ENCODE data around the gene GRB7.
A peak's percentile ranks its signal among the peaks of the same experiment; 100 is the strongest.
"Not testable (repeated sequence)": the region's sequence is repeated elsewhere in the genome, so short reads cannot be mapped to it uniquely, and the experiment has no call there.

GRB7 gene

GRCh38 chr17:39697961-39698360, 39.8 kb upstream of the GRB7 start:
- POLR2A ChIA-PET = interaction anchor here (1.1 kb wide), 1 partner anchor 10 kb away, joined by 4 read pairs; no protein-coding TSS in a partner anchor
- no peak for TF ChIP-seq CTCF (IDR thresholded peaks at IDR 0.05; ENCODE audit: insufficient read depth, low read length, missing control alignments)
- H3K4me3 ChIP-seq (ENCODE audit: low read depth, low read length) = no peak overlapping the region
- CTCF ChIA-PET = interaction anchor here (1.0 to 7.9 kb wide), 3 partner anchors 9 to 76 kb away, joined by 3 to 48 read pairs (median 13); partner anchors contain the start of genes MIEN1 and PGAP3
- no peak for DNase-seq (ENCODE audit: low read depth, low spot score)

DNA sequence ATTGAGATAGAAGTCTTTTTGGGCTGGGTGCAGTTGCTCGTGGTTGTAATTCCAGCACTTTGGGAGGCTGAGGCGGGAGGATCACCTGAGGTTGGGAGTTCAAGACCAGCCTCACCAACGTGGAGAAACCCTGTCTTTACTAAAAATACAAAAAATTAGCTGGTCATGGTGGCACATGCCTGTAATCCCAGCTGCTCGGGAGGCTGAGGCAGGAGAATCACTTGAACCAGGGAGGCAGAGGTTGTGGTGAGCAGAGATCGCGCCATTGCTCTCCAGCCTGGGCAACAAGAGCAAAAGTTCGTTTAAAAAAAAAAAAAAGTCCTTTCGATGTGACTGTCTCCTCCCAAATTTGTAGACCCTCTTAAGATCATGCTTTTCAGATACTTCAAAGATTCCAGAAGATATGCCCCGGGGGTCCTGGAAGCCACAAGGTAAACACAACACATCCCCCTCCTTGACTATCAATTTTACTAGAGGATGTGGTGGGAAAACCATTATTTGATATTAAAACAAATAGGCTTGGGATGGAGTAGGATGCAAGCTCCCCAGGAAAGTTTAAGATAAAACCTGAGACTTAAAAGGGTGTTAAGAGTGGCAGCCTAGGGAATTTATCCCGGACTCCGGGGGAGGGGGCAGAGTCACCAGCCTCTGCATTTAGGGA, 38.5 kb upstream of the GRB7 start:
- DNase-seq (ENCODE audit: low read depth, low spot score) = not testable (repeated sequence)
- peak overlapping the region; percentile 78 for H3K4me3 ChIP-seq (ENCODE audit: low read depth, low read length)
- POLR2A ChIA-PET = interaction anchor here (0.6 to 2.0 kb wide), 11 partner anchors 10 to 248 kb away, joined by 3 to 27 read pairs (median 4); partner anchors contain the start of genes MED1, MIEN1, PGAP3 and TCAP
- CTCF ChIA-PET = interaction anchor here (1.1 to 7.9 kb wide), 12 partner anchors 8 to 151 kb away, joined by 3 to 48 read pairs (median 6); partner anchors contain the start of genes MIEN1, PGAP3 and PNMT

- peak within 1 kb of the TSS; percentile 78 for H3K4me3 ChIP-seq (ENCODE audit: low read depth, low read length)
- peak; percentile 31 for DNase-seq (ENCODE audit: low read depth, low spot score)
- TF ChIP-seq CTCF (IDR thresholded peaks at IDR 0.05; ENCODE audit: insufficient read depth, low read length, missing control alignments) = no peak
- CTCF ChIA-PET = interaction anchor here (1.1 to 7.9 kb wide), 15 partner anchors 8 to 152 kb away, joined by 3 to 48 read pairs (median 5); partner anchors contain the start of genes MIEN1, PGAP3 and PNMT
- POLR2A ChIA-PET = interaction anchor here (0.6 to 2.0 kb wide), 11 partner anchors 9 to 248 kb away, joined by 3 to 27 read pairs (median 4); partner anchors contain the start of genes MED1, MIEN1, PGAP3 and TCAP
Observed at GRCh38 chr17:39699818-39700147, 38.0 kb upstream of the GRB7 start, which contains the start of gene ERBB2. TSS of gene ERBB2 (plus strand) at chr17:39700064. CDS start at chr17:39700239, 175 bp downstream.

DNA sequence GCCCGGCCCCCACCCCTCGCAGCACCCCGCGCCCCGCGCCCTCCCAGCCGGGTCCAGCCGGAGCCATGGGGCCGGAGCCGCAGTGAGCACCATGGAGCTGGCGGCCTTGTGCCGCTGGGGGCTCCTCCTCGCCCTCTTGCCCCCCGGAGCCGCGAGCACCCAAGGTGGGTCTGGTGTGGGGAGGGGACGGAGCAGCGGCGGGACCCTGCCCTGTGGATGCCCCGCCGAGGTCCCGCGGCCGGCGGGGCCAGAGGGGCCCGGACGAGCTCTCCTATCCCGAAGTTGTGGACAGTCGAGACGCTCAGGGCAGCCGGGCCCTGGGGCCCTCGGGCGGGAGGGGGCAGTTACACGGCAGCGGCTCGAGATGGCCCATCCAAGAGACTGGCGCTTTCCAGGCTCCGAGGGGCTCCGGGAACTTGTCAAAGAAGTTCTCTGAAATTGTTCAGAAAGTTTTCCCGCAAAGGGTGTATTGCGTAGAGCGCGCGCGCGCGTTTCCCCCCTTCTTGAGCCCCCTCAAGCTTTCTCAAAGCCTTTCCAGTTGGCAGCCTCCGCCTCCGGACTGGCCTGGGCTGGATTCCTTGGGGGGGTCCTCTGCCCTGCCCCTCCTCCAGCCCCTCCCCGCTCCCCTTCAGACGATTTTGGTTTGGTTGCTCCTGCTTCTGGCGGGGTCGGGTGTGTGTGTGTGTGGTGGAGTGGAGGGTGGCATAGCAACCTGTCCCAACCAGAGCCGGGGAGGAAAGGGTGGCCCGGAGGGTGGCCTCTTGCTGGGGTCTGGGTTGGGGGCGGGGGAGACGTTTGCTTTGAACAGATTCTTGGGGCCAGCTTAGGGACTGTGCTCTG, 37.4 kb upstream of the GRB7 start:
- H3K4me3 ChIP-seq (ENCODE audit: low read depth, low read length) = peak overlapping the region; percentile 78
- CTCF ChIA-PET = interaction anchor here (0.7 to 7.9 kb wide), 18 partner anchors 9 to 152 kb away, joined by 3 to 48 read pairs (median 4); partner anchors contain the start of genes MIEN1, PGAP3 and PNMT
- no peak for TF ChIP-seq CTCF (IDR thresholded peaks at IDR 0.05; ENCODE audit: insufficient read depth, low read length, missing control alignments)
- no peak for DNase-seq (ENCODE audit: low read depth, low spot score)
- POLR2A ChIA-PET = interaction anchor here (0.7 to 2.0 kb wide), 10 partner anchors 9 to 63 kb away, joined by 3 to 27 read pairs (median 4); partner anchors contain the start of genes MIEN1, PGAP3 and TCAP

- no peak for TF ChIP-seq CTCF (IDR thresholded peaks at IDR 0.05; ENCODE audit: insufficient read depth, low read length, missing control alignments)
- peak overlapping the region; percentile 78 for H3K4me3 ChIP-seq (ENCODE audit: low read depth, low read length)
- ChIA-PET CTCF (interaction anchor here (1.0 to 7.9 kb wide), 12 partner anchors 10 to 82 kb away, joined by 3 to 48 read pairs (median 6); partner anchors contain the start of genes MIEN1 and PGAP3), POLR2A (interaction anchor here (1.9 to 2.0 kb wide), 2 partner anchors 12 to 29 kb away, joined by 13 to 27 read pairs; partner anchors contain the start of genes MIEN1 and PGAP3)
- no peak for DNase-seq (ENCODE audit: low read depth, low spot score)
Observed at GRCh38 chr17:39701012-39701783, 36.5 kb upstream of the GRB7 start.
